ENCODE data around the gene PTH1R.
A peak's percentile ranks its signal among the peaks of the same experiment; 100 is the strongest.

Gene PTH1R

GRCh38 chr3:46845860-46846623 lies 31.5 kb upstream of the PTH1R start:
- Mint-ChIP-seq H3K9me3 (peaks cover 9% of the 10 kb centered on the region), H3K36me3 (ENCODE audit: low read depth) (no peaks in the 10 kb centered on the region), H3K4me3 (peak overlapping the region; percentile 31), H3K4me1 (ENCODE audit: low read depth) (peaks cover 2% of the 10 kb centered on the region), H3K27me3 (ENCODE audit: low read depth) (peaks cover 32% of the 10 kb centered on the region), H3K27ac (no peak overlapping the region)

GRCh38 chr3:46846624-46847542 lies 30.6 kb upstream of the PTH1R start:
- Mint-ChIP-seq H3K27ac (no peak overlapping the region), H3K4me3 (no peak overlapping the region), H3K4me1 (ENCODE audit: low read depth) (peaks cover 2% of the 10 kb centered on the region)

GRCh38 chr3:46847744-46848143 lies 29.8 kb upstream of the PTH1R start:
- no peak overlapping the region for H3K4me3 Mint-ChIP-seq
- no peaks in the 10 kb centered on the region for H3K9me3 Mint-ChIP-seq
- H3K4me1 Mint-ChIP-seq (ENCODE audit: low read depth), result peaks cover 2% of the 10 kb centered on the region
- no peak overlapping the region for H3K27ac Mint-ChIP-seq
- no peaks in the 10 kb centered on the region for H3K36me3 Mint-ChIP-seq (ENCODE audit: low read depth)
- H3K27me3 Mint-ChIP-seq (ENCODE audit: low read depth), result peaks cover 22% of the 10 kb centered on the region

More at GRCh38 chr3:46846624-46847542, 30.6 kb upstream of the PTH1R start:
- Mint-ChIP-seq H3K9me3 (peaks cover under 1% of the 10 kb centered on the region), H3K27me3 (ENCODE audit: low read depth) (peaks cover 26% of the 10 kb centered on the region), H3K36me3 (ENCODE audit: low read depth) (no peaks in the 10 kb centered on the region)

GRCh38 chr3:46848271-46849044 lies 29.1 kb upstream of the PTH1R start:
- Mint-ChIP-seq H3K36me3 (ENCODE audit: low read depth) (no peaks in the 10 kb centered on the region), H3K9me3 (no peaks in the 10 kb centered on the region), H3K4me1 (ENCODE audit: low read depth) (peaks cover 2% of the 10 kb centered on the region), H3K4me3 (no peak overlapping the region), H3K27ac (no peak overlapping the region), H3K27me3 (ENCODE audit: low read depth) (peaks cover 15% of the 10 kb centered on the region)

GRCh38 chr3:46849045-46849631 lies 28.4 kb upstream of the PTH1R start:
- H3K27ac Mint-ChIP-seq, result no peak overlapping the region
- no peaks in the 10 kb centered on the region for H3K36me3 Mint-ChIP-seq (ENCODE audit: low read depth)
- peaks cover 2% of the 10 kb centered on the region for H3K4me1 Mint-ChIP-seq (ENCODE audit: low read depth)
- H3K9me3 Mint-ChIP-seq, result no peaks in the 10 kb centered on the region
- no peak overlapping the region for H3K4me3 Mint-ChIP-seq
- peaks cover 10% of the 10 kb centered on the region for H3K27me3 Mint-ChIP-seq (ENCODE audit: low read depth)

GRCh38 chr3:46849686-46850467 lies 27.6 kb upstream of the PTH1R start:
- Mint-ChIP-seq H3K27me3 (ENCODE audit: low read depth) (peaks cover 3% of the 10 kb centered on the region), H3K4me3 (no peak overlapping the region), H3K9me3 (no peaks in the 10 kb centered on the region), H3K27ac (no peak overlapping the region), H3K4me1 (ENCODE audit: low read depth) (peaks cover 2% of the 10 kb centered on the region), H3K36me3 (ENCODE audit: low read depth) (no peaks in the 10 kb centered on the region)

- no peak overlapping the region for H3K27ac Mint-ChIP-seq
- no peaks in the 10 kb centered on the region for H3K9me3 Mint-ChIP-seq
- peaks cover under 1% of the 10 kb centered on the region for H3K4me1 Mint-ChIP-seq (ENCODE audit: low read depth)
- H3K4me3 Mint-ChIP-seq, result no peak overlapping the region
- no peaks in the 10 kb centered on the region for H3K36me3 Mint-ChIP-seq (ENCODE audit: low read depth)
- H3K27me3 Mint-ChIP-seq (ENCODE audit: low read depth), result no peaks in the 10 kb centered on the region
These were observed 27.1 kb upstream of the PTH1R start for GRCh38 chr3:46850468-46850779.

GRCh38 chr3:46851364-46852333 lies 25.9 kb upstream of the PTH1R start:
- Mint-ChIP-seq H3K36me3 (ENCODE audit: low read depth) (no peaks in the 10 kb centered on the region), H3K27me3 (ENCODE audit: low read depth) (no peaks in the 10 kb centered on the region), H3K27ac (no peak overlapping the region), H3K4me1 (ENCODE audit: low read depth) (no peaks in the 10 kb centered on the region), H3K9me3 (no peaks in the 10 kb centered on the region), H3K4me3 (no peak overlapping the region)

- Mint-ChIP-seq H3K9me3 (no peaks in the 10 kb centered on the region), H3K27me3 (ENCODE audit: low read depth) (no peaks in the 10 kb centered on the region), H3K36me3 (ENCODE audit: low read depth) (no peaks in the 10 kb centered on the region), H3K4me1 (ENCODE audit: low read depth) (no peaks in the 10 kb centered on the region), H3K4me3 (no peak overlapping the region), H3K27ac (no peak overlapping the region)
These were observed 25.2 kb upstream of the PTH1R start for GRCh38 chr3:46852334-46852720.

GRCh38 chr3:46852839-46853355 lies 24.6 kb upstream of the PTH1R start:
- no peaks in the 10 kb centered on the region for H3K36me3 Mint-ChIP-seq (ENCODE audit: low read depth)
- no peaks in the 10 kb centered on the region for H3K27me3 Mint-ChIP-seq (ENCODE audit: low read depth)
- no peaks in the 10 kb centered on the region for H3K9me3 Mint-ChIP-seq
- H3K27ac Mint-ChIP-seq, result no peak overlapping the region
- H3K4me1 Mint-ChIP-seq (ENCODE audit: low read depth), result no peaks in the 10 kb centered on the region
- no peak overlapping the region for H3K4me3 Mint-ChIP-seq

GRCh38 chr3:46853441-46854415 lies 23.8 kb upstream of the PTH1R start:
- Mint-ChIP-seq H3K36me3 (ENCODE audit: low read depth) (no peaks in the 10 kb centered on the region), H3K4me3 (no peak overlapping the region), H3K27ac (no peak overlapping the region), H3K27me3 (ENCODE audit: low read depth) (no peaks in the 10 kb centered on the region), H3K4me1 (ENCODE audit: low read depth) (no peaks in the 10 kb centered on the region), H3K9me3 (no peaks in the 10 kb centered on the region)

GRCh38 chr3:46854555-46854991 lies 22.9 kb upstream of the PTH1R start:
- no peak overlapping the region for H3K27ac Mint-ChIP-seq
- no peak overlapping the region for H3K4me3 Mint-ChIP-seq
- no peaks in the 10 kb centered on the region for H3K27me3 Mint-ChIP-seq (ENCODE audit: low read depth)
- no peaks in the 10 kb centered on the region for H3K9me3 Mint-ChIP-seq
- no peaks in the 10 kb centered on the region for H3K36me3 Mint-ChIP-seq (ENCODE audit: low read depth)
- H3K4me1 Mint-ChIP-seq (ENCODE audit: low read depth), result no peaks in the 10 kb centered on the region
